H4 (cell line): ENCODE results near the gene RHBDL1. TPM values are rescaled to one million over a fixed set of nuclear protein-coding genes. Genes with fewer than 3 reads are reported as not detected.

Source experiments
- DNase-seq: peaks from one replicate; pipeline ENCODE4 v3.0.0-alpha.2; 2015; ENCODE audit warnings: low spot score
- total RNA-seq: library from RNA; depleted of rRNA; stranded (reverse); fragments of >200 nt; shearing (Covaris generic); gene quantifications from 2 replicates; pipeline ENCODE4 v1.2.3, GENCODE V29; 2014; rRNA removed

The RHBDL1 gene
- total RNA-seq, result 0.31 and 3.8 TPM in 2 replicates

GRCh38 chr16:674968-675883, at the start of gene RHBDL1:
RHBDL1 (plus strand) TSS chr16:675671; CDS start chr16:675791, 120 bp downstream.
- DNase-seq, result no peak

- no peak for DNase-seq
These were observed 49.3 kb upstream of the RHBDL1 start for GRCh38 chr16:625977-626765.

DNA sequence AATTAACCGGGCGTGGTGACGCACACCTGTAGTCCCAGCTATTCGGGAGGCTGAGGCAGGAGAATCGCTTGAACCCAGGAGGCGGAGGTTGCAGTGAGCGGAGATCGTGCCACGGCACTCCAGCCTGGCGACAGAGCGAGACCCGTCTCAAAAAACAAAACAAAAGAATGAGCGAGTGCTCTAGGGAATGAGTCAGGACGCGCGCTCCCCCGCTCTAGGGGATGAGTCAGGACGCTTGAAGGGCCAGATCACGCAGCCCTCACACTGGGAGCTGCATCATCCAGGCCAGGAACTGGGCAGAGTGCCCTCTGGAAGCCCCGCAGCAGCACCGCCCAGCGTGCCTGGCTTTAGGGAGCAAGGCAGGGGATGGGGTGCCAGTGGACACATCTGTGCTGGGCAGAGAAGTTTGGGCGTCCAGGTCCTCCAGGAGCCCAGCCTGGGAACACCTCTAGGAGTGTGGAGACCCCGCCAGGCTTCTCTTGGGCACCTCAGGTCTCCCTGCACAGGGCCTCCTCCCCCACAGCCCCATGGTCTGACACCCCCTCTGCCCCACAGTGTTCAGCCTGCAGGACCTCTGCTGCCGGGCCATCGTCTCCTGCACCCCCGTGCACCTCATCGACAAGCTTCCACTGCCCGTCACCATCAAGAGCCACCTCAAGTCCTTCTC, 48.6 kb upstream of the RHBDL1 start:
- DNase-seq, result peak; percentile 90

DNA sequence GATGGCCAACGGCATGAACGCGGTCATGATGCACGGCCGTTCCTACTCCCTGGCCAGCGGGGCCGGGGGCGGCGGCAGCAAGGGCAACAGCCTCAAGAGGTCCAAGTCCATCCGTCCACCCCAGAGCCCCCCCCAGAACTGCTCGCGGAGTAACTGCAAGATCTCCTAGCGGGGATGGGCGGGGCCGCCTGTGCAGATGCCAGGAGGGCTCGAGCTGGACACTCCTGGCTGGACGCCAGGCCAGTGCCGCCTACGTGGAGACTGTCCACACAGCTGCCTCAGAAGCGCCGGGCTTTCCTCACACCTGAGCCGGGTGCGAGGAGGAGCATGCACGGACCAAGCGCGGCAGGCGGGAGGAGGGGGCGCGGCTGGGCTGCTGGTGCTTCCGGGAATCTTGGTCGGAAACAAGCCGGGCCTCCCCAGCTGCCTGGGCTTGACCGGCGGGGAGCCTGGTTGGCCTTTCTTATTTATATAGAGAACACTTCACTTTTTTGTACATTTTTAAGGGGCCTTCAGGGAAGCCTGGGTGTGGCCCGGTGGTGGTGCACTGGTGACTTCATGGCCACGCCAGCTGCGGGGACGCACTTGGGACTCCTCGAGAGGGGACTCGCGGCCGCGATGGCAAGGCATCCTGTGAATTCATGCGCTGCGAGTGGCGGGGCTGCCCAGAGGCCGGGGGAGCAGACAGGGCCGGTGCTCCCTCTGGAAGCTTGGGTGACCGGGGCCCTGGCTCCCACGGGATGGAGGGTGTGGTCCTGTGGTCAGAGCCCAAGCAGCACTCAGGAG, 47.8 kb upstream of the RHBDL1 start:
- peak; percentile 71 for DNase-seq

DNA sequence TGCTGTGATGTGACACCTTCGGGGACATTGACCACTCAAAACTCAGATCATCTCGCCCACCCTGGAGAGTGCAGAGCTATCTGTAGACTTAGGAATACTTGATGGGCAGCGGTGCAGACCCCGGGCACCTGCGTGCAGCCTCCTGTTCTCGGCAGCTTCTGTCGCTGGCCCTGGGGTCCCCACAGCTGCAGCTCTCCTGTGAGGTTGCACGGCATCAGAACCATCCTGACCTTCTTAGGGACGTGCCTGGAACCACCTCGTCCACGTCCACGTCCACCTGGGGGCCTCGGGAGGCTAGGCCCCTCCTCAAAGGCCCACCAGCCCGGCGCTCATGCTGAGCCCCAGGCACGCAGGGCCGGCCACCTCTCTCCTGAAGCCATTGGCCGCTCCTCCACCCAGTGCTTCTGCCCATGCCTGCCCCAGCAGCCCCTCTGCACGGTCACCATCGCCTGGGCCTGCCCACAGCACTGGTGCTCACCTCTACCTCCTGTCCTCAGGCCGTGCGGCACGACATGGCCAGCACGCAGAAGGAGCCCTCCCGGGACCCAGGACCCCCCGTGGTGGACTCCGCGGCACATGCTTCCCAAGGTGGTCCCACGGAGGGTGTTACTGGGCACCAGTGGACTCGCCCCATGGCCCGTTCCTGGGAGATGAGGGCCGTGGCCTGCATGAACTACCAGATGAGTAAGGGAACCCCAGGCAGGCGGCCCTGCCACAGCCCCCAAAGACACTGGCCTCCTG, 47.0 kb upstream of the RHBDL1 start:
- DNase-seq, result no peak

GRCh38 chr16:629185-629832, 46.2 kb upstream of the RHBDL1 start:
- DNase-seq, result no peak

DNA sequence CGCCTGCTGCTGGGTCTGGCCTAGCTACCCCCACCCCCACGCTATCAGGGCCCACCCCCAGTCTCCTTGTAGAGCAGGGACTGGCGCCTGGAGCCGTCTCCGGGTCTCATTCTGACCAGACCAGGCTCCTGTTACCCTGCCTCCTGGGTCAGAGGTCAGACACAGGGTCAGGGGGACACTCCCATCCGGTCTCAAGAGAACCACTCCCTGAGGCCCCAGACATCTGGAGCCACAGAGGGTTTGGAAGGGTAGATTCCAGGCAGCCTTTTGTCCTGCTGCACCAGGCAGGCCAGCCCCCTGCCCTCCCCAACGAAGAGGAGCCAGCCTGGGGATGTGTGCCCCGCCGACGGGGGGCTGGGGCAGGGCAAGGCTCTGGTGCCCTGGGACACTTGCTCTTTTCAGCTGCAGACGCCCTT, 45.6 kb upstream of the RHBDL1 start:
- DNase-seq, result no peak

- DNase-seq, result no peak
These were observed 45.1 kb upstream of the RHBDL1 start for GRCh38 chr16:630249-630814.

DNA sequence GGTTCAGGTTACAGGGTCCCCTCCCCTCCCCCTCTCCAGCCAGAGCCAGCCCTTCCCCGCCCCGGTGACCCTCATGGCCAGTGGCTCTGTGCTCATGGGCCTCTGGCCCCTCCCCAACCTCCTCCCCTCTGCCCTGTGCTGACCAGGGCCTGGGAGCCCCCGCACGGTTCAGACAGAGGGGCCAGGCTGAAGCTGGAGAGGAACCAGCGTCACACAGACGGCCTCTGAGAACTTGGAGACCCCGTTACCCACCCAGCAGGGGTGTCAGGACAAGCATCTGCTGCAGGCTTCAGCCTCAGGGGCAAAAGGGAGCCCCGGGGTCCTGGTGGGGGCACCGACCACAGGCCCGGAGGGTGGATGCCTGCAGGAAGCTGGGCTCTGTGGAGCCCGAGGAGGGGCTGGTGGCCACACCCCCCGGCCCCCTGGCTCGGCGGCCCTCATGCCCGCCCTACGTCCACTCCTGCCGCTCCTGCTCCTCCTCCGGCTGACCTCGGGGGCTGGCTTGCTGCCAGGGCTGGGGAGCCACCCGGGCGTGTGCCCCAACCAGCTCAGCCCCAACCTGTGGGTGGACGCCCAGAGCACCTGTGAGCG, 44.6 kb upstream of the RHBDL1 start, which contains the start of gene WFIKKN1:
Gene WFIKKN1, plus strand, starts transcription at position 171 of the 591 bp plus-strand sequence. Its CDS starts 269 bp downstream, at position 440.
- no peak for DNase-seq

- DNase-seq, result no peak
These were observed 43.6 kb upstream of the RHBDL1 start for GRCh38 chr16:631808-632358.

GRCh38 chr16:632486-633335, 42.8 kb upstream of the RHBDL1 start:
- no peak for DNase-seq

DNA sequence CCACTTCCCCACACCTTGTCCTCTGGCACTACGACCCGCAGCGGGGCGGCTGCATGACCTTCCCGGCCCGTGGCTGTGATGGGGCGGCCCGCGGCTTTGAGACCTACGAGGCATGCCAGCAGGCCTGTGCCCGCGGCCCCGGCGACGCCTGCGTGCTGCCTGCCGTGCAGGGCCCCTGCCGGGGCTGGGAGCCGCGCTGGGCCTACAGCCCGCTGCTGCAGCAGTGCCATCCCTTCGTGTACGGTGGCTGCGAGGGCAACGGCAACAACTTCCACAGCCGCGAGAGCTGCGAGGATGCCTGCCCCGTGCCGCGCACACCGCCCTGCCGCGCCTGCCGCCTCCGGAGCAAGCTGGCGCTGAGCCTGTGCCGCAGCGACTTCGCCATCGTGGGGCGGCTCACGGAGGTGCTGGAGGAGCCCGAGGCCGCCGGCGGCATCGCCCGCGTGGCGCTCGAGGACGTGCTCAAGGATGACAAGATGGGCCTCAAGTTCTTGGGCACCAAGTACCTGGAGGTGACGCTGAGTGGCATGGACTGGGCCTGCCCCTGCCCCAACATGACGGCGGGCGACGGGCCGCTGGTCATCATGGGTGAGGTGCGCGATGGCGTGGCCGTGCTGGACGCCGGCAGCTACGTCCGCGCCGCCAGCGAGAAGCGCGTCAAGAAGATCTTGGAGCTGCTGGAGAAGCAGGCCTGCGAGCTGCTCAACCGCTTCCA, 42.0 kb upstream of the RHBDL1 start:
- no peak for DNase-seq

- DNase-seq, result no peak
These were observed 41.3 kb upstream of the RHBDL1 start for GRCh38 chr16:634051-634670.

GRCh38 chr16:634996-635395, 40.5 kb upstream of the RHBDL1 start:
- DNase-seq, result no peak

DNA sequence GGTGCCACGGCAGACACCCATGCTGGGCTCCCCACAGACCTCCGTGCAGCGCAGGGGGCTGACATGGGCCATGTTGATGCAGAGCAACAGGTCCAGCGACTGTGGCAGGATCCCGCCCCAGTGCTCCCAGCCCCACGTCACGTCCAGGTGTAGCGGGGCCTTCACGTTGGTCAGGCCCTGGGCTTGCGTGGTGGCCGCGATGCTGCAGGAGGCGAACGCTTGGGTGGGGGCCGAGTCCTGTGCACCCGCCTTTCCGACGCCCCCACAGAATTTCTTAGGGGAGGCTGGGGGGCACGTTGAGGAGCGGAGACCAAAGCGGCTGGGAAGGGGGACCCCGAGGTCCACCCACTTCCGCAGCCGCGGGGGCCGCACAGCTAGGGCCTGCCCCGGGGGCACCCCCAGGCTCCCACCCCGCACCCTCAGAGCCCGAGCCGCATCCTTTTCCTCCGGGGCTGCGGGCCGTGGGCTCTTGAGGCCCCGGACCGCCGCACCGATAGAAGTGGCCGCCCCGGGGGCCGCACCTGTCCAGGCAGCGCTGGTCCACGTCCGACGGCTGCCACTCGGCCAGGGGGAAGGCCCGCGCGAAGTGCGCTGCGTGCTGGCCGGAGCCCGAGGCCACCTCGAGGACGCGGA, 39.8 kb upstream of the RHBDL1 start:
- DNase-seq, result no peak
